ENCODE measurements around the gene HEXD. TPM values are rescaled to one million over a fixed set of nuclear protein-coding genes. Genes with fewer than 3 reads are reported as not detected.
"Not testable (repeated sequence)": the region's sequence is repeated elsewhere in the genome, so short reads cannot be mapped to it uniquely, and the experiment has no call there.

The HEXD gene
- polyA plus RNA-seq, 4 donors = 40.8 to 254 (median 128) TPM

GRCh38 chr17:82373731-82374625 is 44.2 kb upstream of the HEXD start:
- Histone ChIP-seq H3K4me1 (ENCODE audit: control insufficient read depth in 3 of 3, insufficient read depth in 2 of 3, low read depth in 1 of 3, low read length in 2 of 3) (peaks cover 0 to 9% (median 3%) of the 10 kb centered on the region in 3 donors), H3K27me3 (ENCODE audit: control insufficient read depth in 3 of 3, insufficient read depth in 3 of 3, low read length in 3 of 3) (peaks cover 20 to 68% (median 35%) of the 10 kb centered on the region in 3 donors), H3K9me3 (ENCODE audit: control insufficient read depth in 2 of 2, insufficient read depth in 1 of 2, low read depth in 1 of 2, low read length in 1 of 2) (peaks cover 0 to 3% of the 10 kb centered on the region in 2 donors), H3K27ac (ENCODE audit: low read depth in 1 of 3, low read length in 2 of 3) (no peak overlapping the region), H3K4me3 (ENCODE audit: low read depth in 1 of 3, low read length in 3 of 3) (no peak overlapping the region), H3K36me3 (ENCODE audit: control insufficient read depth in 3 of 3, insufficient read depth in 2 of 3, low read depth in 1 of 3, low read length in 3 of 3) (no peaks in the 10 kb centered on the region)
- no peak for DNase-seq
- no peak for FAIRE-seq
- 79 to 86% (median 81%) methylated on average over 32 to 37 of the region's 37 CpGs for WGBS, 3 donors

GRCh38 chr17:82374626-82375331 is 43.4 kb upstream of the HEXD start:
- Histone ChIP-seq H3K36me3 (ENCODE audit: control insufficient read depth in 3 of 3, insufficient read depth in 2 of 3, low read depth in 1 of 3, low read length in 3 of 3) (no peaks in the 10 kb centered on the region), H3K27me3 (ENCODE audit: control insufficient read depth in 3 of 3, insufficient read depth in 3 of 3, low read length in 3 of 3) (peaks cover 20 to 67% (median 35%) of the 10 kb centered on the region in 3 donors), H3K4me3 (ENCODE audit: low read depth in 1 of 3, low read length in 3 of 3) (no peak overlapping the region), H3K9me3 (ENCODE audit: control insufficient read depth in 2 of 2, insufficient read depth in 1 of 2, low read depth in 1 of 2, low read length in 1 of 2) (peaks cover 0 to 3% of the 10 kb centered on the region in 2 donors), H3K27ac (ENCODE audit: low read depth in 1 of 3, low read length in 2 of 3) (no peak overlapping the region), H3K4me1 (ENCODE audit: control insufficient read depth in 3 of 3, insufficient read depth in 2 of 3, low read depth in 1 of 3, low read length in 2 of 3) (peaks cover 0 to 9% (median 3%) of the 10 kb centered on the region in 3 donors)
- DNase-seq (no peak), FAIRE-seq (no peak)
- WGBS, 3 donors = 32 to 43% (median 37%) methylated on average over 58 to 79 of the region's 79 CpGs

GRCh38 chr17:82375359-82376041 is 42.6 kb upstream of the HEXD start:
- no peak for FAIRE-seq
- peaks cover 0 to 3% of the 10 kb centered on the region in 2 donors for H3K9me3 ChIP-seq (ENCODE audit: control insufficient read depth in 2 of 2, insufficient read depth in 1 of 2, low read depth in 1 of 2, low read length in 1 of 2)
- peaks cover 20 to 65% (median 33%) of the 10 kb centered on the region in 3 donors for H3K27me3 ChIP-seq (ENCODE audit: control insufficient read depth in 3 of 3, insufficient read depth in 3 of 3, low read length in 3 of 3)
- no peak overlapping the region for H3K27ac ChIP-seq (ENCODE audit: low read depth in 1 of 3, low read length in 2 of 3)
- no peak overlapping the region for H3K4me3 ChIP-seq (ENCODE audit: low read depth in 1 of 3, low read length in 3 of 3)
- peaks cover 0 to 8% (median 3%) of the 10 kb centered on the region in 3 donors for H3K4me1 ChIP-seq (ENCODE audit: control insufficient read depth in 3 of 3, insufficient read depth in 2 of 3, low read depth in 1 of 3, low read length in 2 of 3)
- 57 to 68% (median 59%) methylated on average over 35 to 46 of the region's 46 CpGs for WGBS, 3 donors
- DNase-seq = no peak
- H3K36me3 ChIP-seq (ENCODE audit: control insufficient read depth in 3 of 3, insufficient read depth in 2 of 3, low read depth in 1 of 3, low read length in 3 of 3) = no peaks in the 10 kb centered on the region

- Histone ChIP-seq H3K36me3 (ENCODE audit: control insufficient read depth in 3 of 3, insufficient read depth in 2 of 3, low read depth in 1 of 3, low read length in 3 of 3) (no peaks in the 10 kb centered on the region), H3K4me1 (ENCODE audit: control insufficient read depth in 3 of 3, insufficient read depth in 2 of 3, low read depth in 1 of 3, low read length in 2 of 3) (peaks cover 0 to 2% (median 1%) of the 10 kb centered on the region in 3 donors), H3K27me3 (ENCODE audit: control insufficient read depth in 3 of 3, insufficient read depth in 3 of 3, low read length in 3 of 3) (peaks cover 19 to 59% (median 29%) of the 10 kb centered on the region in 3 donors), H3K9me3 (ENCODE audit: control insufficient read depth in 2 of 2, insufficient read depth in 1 of 2, low read depth in 1 of 2, low read length in 1 of 2) (peaks cover 0 to 3% of the 10 kb centered on the region in 2 donors), H3K27ac (ENCODE audit: low read depth in 1 of 3, low read length in 2 of 3) (no peak overlapping the region), H3K4me3 (ENCODE audit: low read depth in 1 of 3, low read length in 3 of 3) (no peak overlapping the region)
- DNase-seq (no peak), FAIRE-seq (no peak)
- 67 to 76% (median 68%) methylated on average over 14 to 16 of the region's 16 CpGs for WGBS, 3 donors
Observed at GRCh38 chr17:82376042-82376730, 42.0 kb upstream of the HEXD start.

GRCh38 chr17:82377294-82377693 is 40.9 kb upstream of the HEXD start:
- peaks cover 12 to 52% (median 24%) of the 10 kb centered on the region in 3 donors for H3K27me3 ChIP-seq (ENCODE audit: control insufficient read depth in 3 of 3, insufficient read depth in 3 of 3, low read length in 3 of 3)
- FAIRE-seq; H3K4me1 ChIP-seq (ENCODE audit: control insufficient read depth in 3 of 3, insufficient read depth in 2 of 3, low read depth in 1 of 3, low read length in 2 of 3); H3K9me3 ChIP-seq (ENCODE audit: control insufficient read depth in 2 of 2, insufficient read depth in 1 of 2, low read depth in 1 of 2, low read length in 1 of 2); H3K27ac ChIP-seq (ENCODE audit: low read depth in 1 of 3, low read length in 2 of 3); DNase-seq; H3K4me3 ChIP-seq (ENCODE audit: low read depth in 1 of 3, low read length in 3 of 3); H3K36me3 ChIP-seq (ENCODE audit: control insufficient read depth in 3 of 3, insufficient read depth in 2 of 3, low read depth in 1 of 3, low read length in 3 of 3): not testable (repeated sequence)
- WGBS, 3 donors = 34 to 54% (median 48%) methylated on average over 3 of the region's 5 CpGs

GRCh38 chr17:82377924-82378740 is 40.0 kb upstream of the HEXD start:
- no peak for DNase-seq
- no peak for FAIRE-seq
- Histone ChIP-seq H3K36me3 (ENCODE audit: control insufficient read depth in 3 of 3, insufficient read depth in 2 of 3, low read depth in 1 of 3, low read length in 3 of 3) (no peaks in the 10 kb centered on the region), H3K9me3 (ENCODE audit: control insufficient read depth in 2 of 2, insufficient read depth in 1 of 2, low read depth in 1 of 2, low read length in 1 of 2) (peaks cover 0 to 3% of the 10 kb centered on the region in 2 donors), H3K27me3 (ENCODE audit: control insufficient read depth in 3 of 3, insufficient read depth in 3 of 3, low read length in 3 of 3) (peaks cover 12 to 44% (median 18%) of the 10 kb centered on the region in 3 donors), H3K4me1 (ENCODE audit: control insufficient read depth in 3 of 3, insufficient read depth in 2 of 3, low read depth in 1 of 3, low read length in 2 of 3) (no peaks in the 10 kb centered on the region), H3K4me3 (ENCODE audit: low read depth in 1 of 3, low read length in 3 of 3) (no peak overlapping the region), H3K27ac (ENCODE audit: low read depth in 1 of 3, low read length in 2 of 3) (no peak overlapping the region)
- 74 to 83% (median 79%) methylated on average over 31 of the region's 31 CpGs for WGBS, 3 donors

GRCh38 chr17:82378741-82379021 is 39.5 kb upstream of the HEXD start:
- Histone ChIP-seq H3K9me3 (ENCODE audit: control insufficient read depth in 2 of 2, insufficient read depth in 1 of 2, low read depth in 1 of 2, low read length in 1 of 2) (peaks cover 0 to 3% of the 10 kb centered on the region in 2 donors), H3K4me3 (ENCODE audit: low read depth in 1 of 3, low read length in 3 of 3) (no peak overlapping the region), H3K4me1 (ENCODE audit: control insufficient read depth in 3 of 3, insufficient read depth in 2 of 3, low read depth in 1 of 3, low read length in 2 of 3) (no peaks in the 10 kb centered on the region), H3K27me3 (ENCODE audit: control insufficient read depth in 3 of 3, insufficient read depth in 3 of 3, low read length in 3 of 3) (peaks cover 12 to 42% (median 18%) of the 10 kb centered on the region in 3 donors), H3K36me3 (ENCODE audit: control insufficient read depth in 3 of 3, insufficient read depth in 2 of 3, low read depth in 1 of 3, low read length in 3 of 3) (no peaks in the 10 kb centered on the region), H3K27ac (ENCODE audit: low read depth in 1 of 3, low read length in 2 of 3) (no peak overlapping the region)
- DNase-seq (no peak), FAIRE-seq (no peak)
- WGBS, 3 donors = 55 to 73% (median 68%) methylated on average over 10 of the region's 10 CpGs

Measured in small intestine (tissue), 7 donors.